GM10266 (cell line): ENCODE results near the gene CCND1.

Experiments
- DNase-seq: peaks from one replicate; pipeline ENCODE4 v3.0.0; 2012; ENCODE audit errors: extremely low spot score
- TF ChIP-seq, protein P1 (sequence below): IDR thresholded peaks from 2 replicates; pipeline ENCODE4 v1.5.1; 2012; ENCODE audit warnings: mild to moderate bottlenecking, low read depth; ENCODE audit not compliant: control insufficient read depth, insufficient read depth; ENCODE audit errors: missing control alignments

CCND1 gene

DNA sequence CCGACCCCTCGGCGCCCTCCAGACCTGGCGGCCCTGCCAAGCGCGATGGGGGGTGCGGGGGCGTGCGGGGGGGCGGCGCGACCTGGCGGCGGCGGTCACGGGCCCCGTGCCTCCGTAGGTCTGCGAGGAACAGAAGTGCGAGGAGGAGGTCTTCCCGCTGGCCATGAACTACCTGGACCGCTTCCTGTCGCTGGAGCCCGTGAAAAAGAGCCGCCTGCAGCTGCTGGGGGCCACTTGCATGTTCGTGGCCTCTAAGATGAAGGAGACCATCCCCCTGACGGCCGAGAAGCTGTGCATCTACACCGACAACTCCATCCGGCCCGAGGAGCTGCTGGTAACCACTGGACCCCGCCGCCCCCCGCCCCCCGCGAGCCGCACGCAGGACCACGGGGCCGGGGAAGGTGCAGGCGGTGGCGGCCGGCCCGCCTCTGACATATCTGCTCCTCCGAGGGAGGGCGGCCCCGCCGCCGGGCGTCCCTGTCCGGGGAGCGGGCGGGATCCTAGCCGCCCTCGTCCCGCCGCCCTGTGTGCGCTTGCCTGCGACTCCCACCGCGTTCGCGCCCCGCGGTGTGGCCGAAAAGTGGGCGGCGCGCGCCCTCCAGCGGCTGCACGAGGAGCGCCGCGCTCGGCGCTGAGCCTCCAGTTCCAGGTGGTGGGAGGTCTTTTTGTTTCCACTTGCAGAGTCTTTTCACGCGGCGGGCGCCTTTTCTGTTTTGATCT is 2.1 kb downstream of the CCND1 start:
- TF ChIP-seq, protein P1, sequence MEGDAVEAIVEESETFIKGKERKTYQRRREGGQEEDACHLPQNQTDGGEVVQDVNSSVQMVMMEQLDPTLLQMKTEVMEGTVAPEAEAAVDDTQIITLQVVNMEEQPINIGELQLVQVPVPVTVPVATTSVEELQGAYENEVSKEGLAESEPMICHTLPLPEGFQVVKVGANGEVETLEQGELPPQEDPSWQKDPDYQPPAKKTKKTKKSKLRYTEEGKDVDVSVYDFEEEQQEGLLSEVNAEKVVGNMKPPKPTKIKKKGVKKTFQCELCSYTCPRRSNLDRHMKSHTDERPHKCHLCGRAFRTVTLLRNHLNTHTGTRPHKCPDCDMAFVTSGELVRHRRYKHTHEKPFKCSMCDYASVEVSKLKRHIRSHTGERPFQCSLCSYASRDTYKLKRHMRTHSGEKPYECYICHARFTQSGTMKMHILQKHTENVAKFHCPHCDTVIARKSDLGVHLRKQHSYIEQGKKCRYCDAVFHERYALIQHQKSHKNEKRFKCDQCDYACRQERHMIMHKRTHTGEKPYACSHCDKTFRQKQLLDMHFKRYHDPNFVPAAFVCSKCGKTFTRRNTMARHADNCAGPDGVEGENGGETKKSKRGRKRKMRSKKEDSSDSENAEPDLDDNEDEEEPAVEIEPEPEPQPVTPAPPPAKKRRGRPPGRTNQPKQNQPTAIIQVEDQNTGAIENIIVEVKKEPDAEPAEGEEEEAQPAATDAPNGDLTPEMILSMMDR = peak; percentile 99
- DNase-seq = peak; percentile 93

DNA sequence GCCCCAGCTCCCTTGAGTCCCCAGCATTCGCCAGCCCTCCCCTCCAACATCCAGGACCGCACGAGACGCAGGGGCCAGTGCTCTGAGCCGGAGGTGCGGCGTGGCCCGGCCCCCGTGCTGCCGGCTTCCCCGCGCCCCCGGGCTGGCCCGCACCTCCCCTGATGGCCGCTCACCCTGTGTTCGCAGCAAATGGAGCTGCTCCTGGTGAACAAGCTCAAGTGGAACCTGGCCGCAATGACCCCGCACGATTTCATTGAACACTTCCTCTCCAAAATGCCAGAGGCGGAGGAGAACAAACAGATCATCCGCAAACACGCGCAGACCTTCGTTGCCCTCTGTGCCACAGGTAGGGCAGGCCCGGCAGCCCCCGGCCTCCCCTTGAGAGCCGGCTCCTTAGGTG is 2.7 kb downstream of the CCND1 start:
- TF ChIP-seq, protein P1 = no peak
- no peak for DNase-seq

DNA sequence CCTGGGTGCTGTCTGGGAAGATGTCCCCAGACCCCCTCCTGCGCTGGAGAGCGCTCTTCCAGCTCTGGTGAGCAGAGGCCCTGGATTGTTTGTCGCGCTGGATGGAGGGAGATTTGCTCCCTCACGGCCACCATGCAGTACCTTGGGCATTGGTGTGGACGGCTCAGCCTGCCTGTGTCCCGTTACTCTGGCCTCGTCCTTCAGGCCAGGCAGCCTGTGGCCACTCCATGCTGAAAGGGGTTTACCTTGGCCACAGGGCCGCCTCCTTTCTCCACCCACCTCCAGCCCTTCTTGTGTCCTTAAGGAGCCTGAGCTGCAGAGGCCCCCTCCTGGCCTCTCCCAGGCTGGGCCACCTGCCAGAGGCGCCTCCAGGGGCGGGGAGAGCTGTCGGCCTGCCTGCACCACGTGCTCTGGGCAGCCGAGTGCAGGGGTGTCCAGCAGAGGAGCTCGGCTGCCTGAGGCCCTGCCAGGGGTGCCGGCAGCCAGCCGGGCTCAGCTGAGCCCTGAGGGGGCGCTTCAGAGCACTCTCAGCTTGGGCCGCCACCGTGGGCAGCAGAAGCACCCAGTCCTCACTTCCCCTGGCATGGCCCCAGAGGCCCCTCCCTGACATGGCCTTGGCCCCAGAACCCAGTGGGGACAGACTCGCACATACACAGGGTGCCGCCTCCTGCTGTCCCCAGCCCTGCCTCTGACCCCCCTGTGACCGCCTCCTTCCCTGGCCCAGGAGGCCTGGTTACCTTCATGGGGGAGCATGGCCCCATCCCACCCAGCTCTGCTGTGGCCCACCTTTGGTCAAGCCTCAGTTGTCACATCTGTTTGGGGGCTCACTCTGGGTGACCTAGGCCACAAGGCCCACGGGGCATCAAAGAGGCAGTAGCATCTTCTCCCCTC is 3.4 kb downstream of the CCND1 start:
- DNase-seq = no peak
- TF ChIP-seq, protein P1 = no peak

DNA sequence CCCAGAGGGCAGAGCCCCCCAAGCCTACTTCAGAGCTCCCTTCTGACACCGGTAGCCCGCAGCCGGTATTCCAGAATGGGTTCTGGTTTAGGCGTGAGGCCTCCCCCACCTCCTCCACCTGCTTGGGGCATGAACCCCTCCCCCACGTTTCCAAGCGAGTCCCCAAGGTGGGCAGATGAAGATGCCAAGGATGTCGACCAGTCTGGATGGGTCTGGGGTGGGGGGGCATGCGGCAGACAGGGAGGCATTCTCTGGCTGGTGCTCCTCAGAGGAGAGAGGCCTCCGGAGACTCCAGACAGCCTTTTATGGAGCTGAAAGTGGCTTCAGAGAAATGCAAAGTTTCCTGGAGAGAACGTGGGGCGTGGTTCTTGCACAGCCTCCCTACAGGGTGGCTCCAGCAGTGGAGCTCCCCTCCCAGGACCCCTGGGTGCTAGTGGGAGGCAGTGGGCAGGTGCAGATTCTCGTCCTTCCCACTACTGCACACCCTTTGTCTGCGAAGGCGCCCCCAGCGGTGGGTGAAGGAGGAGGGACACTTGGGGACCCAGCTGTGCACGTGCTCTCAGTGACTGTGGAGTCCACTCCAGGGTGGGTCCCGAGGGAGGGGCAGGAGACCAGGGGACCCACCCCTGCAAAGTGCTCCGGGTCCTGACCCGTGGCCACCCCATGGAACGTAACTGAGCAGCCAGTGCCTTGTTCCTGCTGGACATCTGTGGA is 4.2 kb downstream of the CCND1 start:
- TF ChIP-seq, protein P1 = no peak

DNA sequence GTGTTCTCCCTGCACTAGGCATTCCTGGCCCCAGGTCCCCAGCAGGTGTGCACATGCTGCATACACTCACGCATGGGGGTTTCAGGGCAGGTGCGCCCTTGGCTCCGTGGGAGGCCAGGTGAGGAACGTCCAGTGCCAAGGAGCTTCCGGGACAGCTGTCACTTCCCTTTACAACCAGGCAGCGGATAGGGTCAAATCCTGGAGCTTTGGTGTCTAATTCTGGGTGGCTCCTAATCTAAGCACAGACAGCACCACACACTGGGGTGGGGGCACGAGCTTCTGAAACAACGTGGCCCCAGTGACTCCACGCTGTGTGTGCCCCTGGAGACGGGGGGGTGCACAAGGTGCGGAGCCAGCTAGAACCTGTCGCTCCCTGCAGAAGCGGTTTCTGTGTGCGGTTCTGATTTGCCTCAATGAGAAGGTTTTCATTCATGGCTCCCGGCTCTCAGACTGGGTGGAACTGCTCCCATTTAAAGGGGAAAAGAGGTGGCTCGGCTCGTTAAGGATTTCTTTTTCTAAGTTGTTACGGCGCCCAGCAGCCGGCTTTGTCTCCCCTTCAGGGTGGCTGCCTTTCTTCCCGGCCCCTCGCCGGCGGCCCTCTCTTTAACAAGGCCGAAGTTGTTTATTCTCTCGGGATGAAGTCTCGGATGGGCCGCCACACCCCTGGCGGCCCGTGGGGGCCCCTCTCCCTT is 5.0 kb downstream of the CCND1 start:
- DNase-seq = no peak

More for the DNA sequence above, 4.2 kb downstream of the CCND1 start:
- DNase-seq = no peak

DNA sequence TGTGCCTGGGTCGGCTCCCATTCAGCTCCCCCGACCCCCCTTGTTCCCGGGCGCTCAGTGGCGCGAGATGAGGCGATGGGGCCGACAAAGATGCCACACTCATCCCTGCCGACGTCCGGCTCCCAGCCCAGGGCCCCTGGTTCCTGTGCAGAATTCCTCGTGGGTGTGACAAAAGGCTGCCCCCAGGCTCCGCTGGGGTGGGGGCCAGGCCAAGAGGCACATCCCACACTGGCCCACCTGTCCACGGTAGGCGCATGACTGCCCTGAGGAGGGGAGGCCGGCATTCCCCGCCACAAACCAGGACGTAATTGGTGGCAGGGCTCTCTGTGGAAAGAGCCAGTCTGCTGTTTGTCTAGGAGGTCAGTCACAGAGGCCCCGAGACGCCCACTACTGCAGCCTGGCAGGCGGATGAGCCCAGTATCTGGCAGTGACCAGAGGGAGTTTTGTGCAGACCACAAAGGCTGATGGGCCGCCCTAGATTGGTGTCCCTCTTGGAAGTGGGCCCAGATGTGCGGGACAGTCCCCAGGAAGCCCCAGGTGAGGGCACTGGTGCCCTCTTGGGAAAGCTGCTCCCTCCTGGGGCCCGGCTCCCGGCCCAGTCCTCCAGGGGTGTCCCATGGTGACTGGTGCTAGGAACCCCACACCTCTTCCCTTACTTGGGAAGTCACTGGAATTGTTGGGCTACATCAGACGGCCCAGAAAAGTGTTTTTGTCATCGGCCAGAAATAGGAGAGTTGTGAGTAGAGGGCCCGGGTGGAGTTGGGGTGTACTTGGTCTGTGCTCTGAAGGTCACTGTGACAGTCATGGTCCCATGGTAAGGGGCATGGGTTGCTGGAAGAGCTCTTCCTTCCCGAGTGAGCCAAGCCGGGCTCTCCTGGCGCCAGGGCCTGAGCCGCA is 5.8 kb downstream of the CCND1 start:
- TF ChIP-seq, protein P1 = no peak
- DNase-seq = no peak

More for the DNA sequence above, 5.0 kb downstream of the CCND1 start:
- TF ChIP-seq, protein P1 = no peak
